HepG2 (cell line): ENCODE measurements around the gene GNA12. TPM values are rescaled to one million over a fixed set of nuclear protein-coding genes. Genes with fewer than 3 reads are reported as not detected.

ENCODE experiments used
- ARNT ChIP-seq: fragments of 450-650 bp; IDR thresholded peaks from 2 replicates; pipeline ENCODE4 v1.6.1; 2017
- FOSL2 ChIP-seq: sonication (generic); formaldehyde crosslinking; IDR thresholded peaks from 2 replicates; pipeline ENCODE4 v1.4.0; 2020; ENCODE audit warnings: missing genetic modification reagents
- GABPA ChIP-seq, 2 experiments: IDR thresholded peaks; 2 replicates each; pipeline ENCODE4 v1.6.1; 2011 to 2016; ENCODE audit warnings: low read depth in 2 of 2, low read length in 1 of 2, missing biosample characterization in 1 of 2, missing genetic modification characterization in 1 of 2
- HOXA9 ChIP-seq: sonication (generic); formaldehyde crosslinking; IDR thresholded peaks from 2 replicates; pipeline ENCODE4 v1.8.1; 2022; ENCODE audit warnings: missing genetic modification reagents, mild to moderate bottlenecking, moderate library complexity, borderline replicate concordance
- ISX ChIP-seq: sonication (generic); formaldehyde crosslinking; conservative IDR thresholded peaks from 2 replicates; pipeline ENCODE4 v1.5.0; 2020; ENCODE audit warnings: missing genetic modification reagents
- NFAT5 ChIP-seq: sonication (generic); formaldehyde crosslinking; IDR thresholded peaks from 2 replicates; pipeline ENCODE4 v1.4.0; 2020; ENCODE audit warnings: missing genetic modification reagents
- NFYC ChIP-seq: IDR thresholded peaks from 2 replicates; pipeline ENCODE4 v1.6.1; 2016; ENCODE audit warnings: missing genetic modification reagents, missing compliant biosample characterization
- PAX8 ChIP-seq: sonication (generic); formaldehyde crosslinking; IDR thresholded peaks from 2 replicates; pipeline ENCODE4 v1.8.0; 2022; ENCODE audit warnings: mild to moderate bottlenecking, missing genetic modification reagents, borderline replicate concordance
- RCOR2 ChIP-seq: IDR thresholded peaks from 2 replicates; pipeline ENCODE4 v1.6.1; 2016; ENCODE audit warnings: missing biosample characterization, missing genetic modification reagents
- RXRA ChIP-seq: sonication (generic); formaldehyde crosslinking; IDR thresholded peaks from 2 replicates; pipeline ENCODE4 v1.5.1; 2020; ENCODE audit warnings: missing genetic modification reagents
- SRSF9 ChIP-seq: fragments of 200-400 bp; formaldehyde crosslinking; IDR thresholded peaks from 2 replicates; pipeline ENCODE4 v1.6.1; 2018; ENCODE audit warnings: borderline replicate concordance, mild to moderate bottlenecking, low read depth, low read length; ENCODE audit not compliant: insufficient read depth, poor library complexity, severe bottlenecking
- SSRP1 ChIP-seq: IDR thresholded peaks from 2 replicates; pipeline ENCODE4 v1.6.1; 2016; ENCODE audit warnings: control low read depth
- TFDP1 ChIP-seq: IDR thresholded peaks from 2 replicates; pipeline ENCODE4 v1.6.1; 2016; ENCODE audit warnings: missing compliant biosample characterization, missing genetic modification reagents, borderline replicate concordance
- ZFP1 ChIP-seq: IDR thresholded peaks from 2 replicates; pipeline ENCODE4 v1.6.1; 2016
- ZFP36L1 ChIP-seq: sonication (generic); formaldehyde crosslinking; IDR thresholded peaks from 2 replicates; pipeline ENCODE4 v1.8.0; 2022; ENCODE audit warnings: mild to moderate bottlenecking, missing genetic modification reagents, moderate library complexity
- ZFP90 ChIP-seq: sonication (generic); formaldehyde crosslinking; IDR thresholded peaks from 2 replicates; pipeline ENCODE4 v1.8.0; 2022; ENCODE audit warnings: missing genetic modification reagents, mild to moderate bottlenecking, inconsistent platforms, borderline replicate concordance
- ZNF138 ChIP-seq: sonication (generic); formaldehyde crosslinking; IDR thresholded peaks from 2 replicates; pipeline ENCODE4 v1.5.0; 2020; ENCODE audit warnings: mild to moderate bottlenecking, low read depth, missing genetic modification reagents
- ZNF224 ChIP-seq: sonication (generic); formaldehyde crosslinking; IDR thresholded peaks from 2 replicates; pipeline ENCODE4 v1.5.0; 2020; ENCODE audit warnings: mild to moderate bottlenecking, missing genetic modification reagents
- ZNF235 ChIP-seq: sonication (generic); formaldehyde crosslinking; IDR thresholded peaks from 2 replicates; pipeline ENCODE4 v1.8.1; 2023; ENCODE audit warnings: mild to moderate bottlenecking, missing genetic modification reagents, borderline replicate concordance
- ZNF276 ChIP-seq: sonication (generic); formaldehyde crosslinking; IDR thresholded peaks from 2 replicates; pipeline ENCODE4 v1.4.0; 2020; ENCODE audit warnings: mild to moderate bottlenecking, low read depth, missing genetic modification reagents
- ZNF615 ChIP-seq: sonication (generic); formaldehyde crosslinking; IDR thresholded peaks from 2 replicates; pipeline ENCODE4 v1.5.0; 2020; ENCODE audit warnings: mild to moderate bottlenecking, missing genetic modification reagents, borderline replicate concordance
- ZNF766 ChIP-seq: sonication (generic); formaldehyde crosslinking; IDR thresholded peaks from 2 replicates; pipeline ENCODE4 v1.5.0; 2020; ENCODE audit warnings: missing genetic modification reagents, borderline replicate concordance
- polyA plus RNA-seq, 8 experiments: library from polyadenylated mRNA; depleted of rRNA in 3 of 8; stranded (reverse) in 7 of 8; unstranded in 1 of 8; fragments of >200 nt; fragmentation: Illumina TruSeq in 4 of 8; extraction: Trizol in 4 of 8; gene quantifications; 2 replicates each; pipeline versions ENCODE4 v1.2.1 to v1.2.3, GENCODE V29; 2011 to 2016; ENCODE audit warnings: low read depth in 4 of 8, missing spikeins in 1 of 8, mixed read lengths in 1 of 8; ENCODE audit not compliant: insufficient read depth in 1 of 8
- total RNA-seq, 5 experiments: library from RNA; depleted of rRNA; stranded (reverse); fragments of >200 nt; fragmentation: Illumina TruSeq; extraction: Trizol; gene quantifications; 2 replicates each; pipeline ENCODE4 v1.2.3, GENCODE V29; 2016; ENCODE audit warnings: low read depth in 1 of 5

Gene GNA12
- total and polyA plus RNA-seq, 2 of the 13 experiments (the other 11 are each of a cell fraction or from before 2014, with no cell fraction given), result 16.2 to 50.9 TPM

GRCh38 chr7:2802504-2803341 lies 41.4 kb downstream of the GNA12 start (continued):
- TF ChIP-seq HOXA9 (CRISPR knock-in tag) (no peak), ZFP90 (CRISPR knock-in tag) (no peak), NFAT5 (no peak), TFDP1 (CRISPR knock-in tag) (peak; percentile 16; the same call in 1 of the 2 replicates), ZFP36L1 (CRISPR knock-in tag) (peak; percentile 33; the same call in 1 of the 2 replicates), ZNF276 (CRISPR knock-in tag) (no peak), GABPA (IDR thresholded peaks at IDR 0.05; ENCODE audit: low read depth, low read length) (no peak), GABPA (CRISPR knock-in tag; IDR thresholded peaks at IDR 0.05; ENCODE audit: low read depth) (peak; percentile 50; the same call in 1 of the 2 replicates), ZNF235 (CRISPR knock-in tag) (no peak), ISX (CRISPR knock-in tag) (no peak), NFYC (CRISPR knock-in tag) (no peak), FOSL2 (CRISPR knock-in tag) (peak; percentile 78), SRSF9 (no peak), PAX8 (CRISPR knock-in tag) (no peak), SSRP1 (CRISPR knock-in tag) (no peak), ZFP1 (CRISPR knock-in tag) (no peak), RCOR2 (0 out of 2 replicates have a peak, but pooled peaks have one; percentile 47), ARNT (no peak), ZNF138 (no peak), ZNF224 (CRISPR knock-in tag) (no peak), ZNF615 (CRISPR knock-in tag) (no peak), RXRA (CRISPR knock-in tag) (peak; percentile 50; the same call in 1 of the 2 replicates), ZNF766 (no peak)
